DND-41 (cell line): Measurements from ENCODE around the gene SSH3.
A peak's percentile ranks its signal among the peaks of the same experiment; 100 is the strongest.

Experiments used
- ATAC-seq: fragments of 200-7000 bp; cut with Tn5 transposase; 3 replicates; pipeline ENCODE4 v1.9.1; 2021; ENCODE audit warnings: low read depth; ENCODE audit not compliant: insufficient read depth
- DNase-seq: peaks from one replicate; pipeline ENCODE4 v3.0.0-alpha.2; 2020
- H2AFZ ChIP-seq: 2 replicates; pipeline ENCODE4 v1.6.0; 2012; ENCODE audit warnings: low read depth, low read length
- H3K27ac ChIP-seq: 2 replicates; pipeline ENCODE4 v1.5.1; 2012; ENCODE audit warnings: low read length, inconsistent platforms
- H3K27me3 ChIP-seq: fragments of 200-600 bp; sonication (generic); 2 replicates; pipeline ENCODE4 v1.6.0; 2012; ENCODE audit warnings: low read length, mild to moderate bottlenecking, inconsistent platforms; ENCODE audit not compliant: insufficient read depth, poor library complexity
- H3K36me3 ChIP-seq: 2 replicates; pipeline ENCODE4 v1.5.1; 2012; ENCODE audit warnings: low read length, inconsistent platforms; ENCODE audit not compliant: insufficient read depth
- H3K4me1 ChIP-seq: 2 replicates; pipeline ENCODE4 v1.5.1; 2012; ENCODE audit warnings: mild to moderate bottlenecking, low read length; ENCODE audit not compliant: insufficient read depth
- H3K4me2 ChIP-seq: 2 replicates; pipeline ENCODE4 v1.6.0; 2012; ENCODE audit warnings: mild to moderate bottlenecking, moderate library complexity, low read length, inconsistent platforms; ENCODE audit not compliant: insufficient read depth
- H3K4me3 ChIP-seq, 2 experiments: fragments of 200-600 bp in 1 of 2; shearing (Covaris generic) in 1 of 2; 2 replicates each; pipeline ENCODE4 v1.5.1; 2012 to 2016; ENCODE audit warnings: inconsistent platforms in 2 of 2, low read length in 2 of 2, mild to moderate bottlenecking in 2 of 2, low read depth in 1 of 2, moderate library complexity in 1 of 2
- H3K79me2 ChIP-seq: 2 replicates; pipeline ENCODE4 v1.6.0; 2012; ENCODE audit warnings: low read length, inconsistent platforms; ENCODE audit not compliant: insufficient read depth
- H3K9ac ChIP-seq: 2 replicates; pipeline ENCODE4 v1.6.0; 2012; ENCODE audit warnings: low read depth, mild to moderate bottlenecking, inconsistent platforms, low read length, moderate library complexity
- H3K9me3 ChIP-seq: 2 replicates; pipeline ENCODE4 v1.5.1; 2012; ENCODE audit warnings: low read length, moderate library complexity, mild to moderate bottlenecking, inconsistent platforms; ENCODE audit not compliant: insufficient read depth, severe bottlenecking
- H4K20me1 ChIP-seq: 2 replicates; pipeline ENCODE4 v1.6.0; 2012; ENCODE audit warnings: low read length; ENCODE audit not compliant: insufficient read depth
- EZH2 ChIP-seq: IDR thresholded peaks from 3 replicates; pipeline ENCODE4 v1.6.1; 2012; ENCODE audit warnings: borderline replicate concordance, low read depth, mild to moderate bottlenecking, moderate library complexity, low read length, inconsistent platforms; ENCODE audit not compliant: severe bottlenecking
- TF ChIP-seq, protein P1 (sequence below): IDR thresholded peaks from 2 replicates; pipeline ENCODE4 v1.5.1; 2012; ENCODE audit warnings: borderline replicate concordance, low read length, moderate library complexity, mild to moderate bottlenecking; ENCODE audit not compliant: poor library complexity, severe bottlenecking; ENCODE audit errors: extremely low read depth

The SSH3 gene

GRCh38 chr11:67315325-67315909, 12.1 kb downstream of the SSH3 start:
- DNase-seq (no peak), ATAC-seq (no peak)
- Histone ChIP-seq H3K36me3 (no peaks in the 10 kb centered on the region), H3K27me3 (no peaks in the 10 kb centered on the region), H3K4me2 (no peak overlapping the region), H3K4me3 (no peak overlapping the region), H2AFZ (no peak overlapping the region), H3K9me3 (no peaks in the 10 kb centered on the region), H3K9ac (no peak overlapping the region), H3K27ac (no peak overlapping the region), H3K79me2 (no peaks in the 10 kb centered on the region; the same call in 1 of the 2 replicates), H3K4me1 (peaks cover 20% of the 10 kb centered on the region), H4K20me1 (no peaks in the 10 kb centered on the region)
- TF ChIP-seq, protein P1, sequence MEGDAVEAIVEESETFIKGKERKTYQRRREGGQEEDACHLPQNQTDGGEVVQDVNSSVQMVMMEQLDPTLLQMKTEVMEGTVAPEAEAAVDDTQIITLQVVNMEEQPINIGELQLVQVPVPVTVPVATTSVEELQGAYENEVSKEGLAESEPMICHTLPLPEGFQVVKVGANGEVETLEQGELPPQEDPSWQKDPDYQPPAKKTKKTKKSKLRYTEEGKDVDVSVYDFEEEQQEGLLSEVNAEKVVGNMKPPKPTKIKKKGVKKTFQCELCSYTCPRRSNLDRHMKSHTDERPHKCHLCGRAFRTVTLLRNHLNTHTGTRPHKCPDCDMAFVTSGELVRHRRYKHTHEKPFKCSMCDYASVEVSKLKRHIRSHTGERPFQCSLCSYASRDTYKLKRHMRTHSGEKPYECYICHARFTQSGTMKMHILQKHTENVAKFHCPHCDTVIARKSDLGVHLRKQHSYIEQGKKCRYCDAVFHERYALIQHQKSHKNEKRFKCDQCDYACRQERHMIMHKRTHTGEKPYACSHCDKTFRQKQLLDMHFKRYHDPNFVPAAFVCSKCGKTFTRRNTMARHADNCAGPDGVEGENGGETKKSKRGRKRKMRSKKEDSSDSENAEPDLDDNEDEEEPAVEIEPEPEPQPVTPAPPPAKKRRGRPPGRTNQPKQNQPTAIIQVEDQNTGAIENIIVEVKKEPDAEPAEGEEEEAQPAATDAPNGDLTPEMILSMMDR = no peak
- TF ChIP-seq EZH2 = no peak

- Histone ChIP-seq H3K4me3 (peak overlapping the region; percentile 34 to 78), H3K27me3 (no peaks in the 10 kb centered on the region), H3K36me3 (no peaks in the 10 kb centered on the region), H3K79me2 (no peaks in the 10 kb centered on the region; the same call in 1 of the 2 replicates), H3K4me1 (peaks cover 20% of the 10 kb centered on the region), H2AFZ (peak overlapping the region; percentile 89), H3K4me2 (peak overlapping the region; percentile 88), H3K27ac (peak overlapping the region; percentile 91), H4K20me1 (no peaks in the 10 kb centered on the region), H3K9me3 (no peaks in the 10 kb centered on the region), H3K9ac (peak overlapping the region; percentile 78)
- DNase-seq (no peak), ATAC-seq (0 out of 3 replicates have a peak, but pooled peaks have one; percentile 0)
- TF ChIP-seq, protein P1 = no peak
- no peak for TF ChIP-seq EZH2
Observed at GRCh38 chr11:67316882-67317204, 13.5 kb downstream of the SSH3 start.

GRCh38 chr11:67317205-67317887, 14.0 kb downstream of the SSH3 start:
- no peaks in the 10 kb centered on the region for H4K20me1 ChIP-seq
- H3K27ac ChIP-seq = peak overlapping the region; percentile 91
- H3K9me3 ChIP-seq = no peaks in the 10 kb centered on the region
- H3K36me3 ChIP-seq = no peaks in the 10 kb centered on the region
- peak overlapping the region; percentile 90 for H2AFZ ChIP-seq
- peak overlapping the region; percentile 88 for H3K4me2 ChIP-seq
- H3K27me3 ChIP-seq = no peaks in the 10 kb centered on the region
- H3K79me2 ChIP-seq = no peaks in the 10 kb centered on the region; the same call in 1 of the 2 replicates
- no peak for TF ChIP-seq EZH2
- TF ChIP-seq, protein P1 = peak; percentile 97
- ATAC-seq (peak; percentile 89), DNase-seq (peak; percentile 98)
- H3K4me3 ChIP-seq = peak overlapping the region; percentile 34 to 78
- H3K9ac ChIP-seq = peak overlapping the region; percentile 78
- peaks cover 20% of the 10 kb centered on the region for H3K4me1 ChIP-seq
